22Rv1 (cell line): ENCODE results near the gene CSDE1.

Source experiments
- CTCF ChIP-seq: fragments of 450-650 bp; IDR thresholded peaks from 2 replicates; pipeline ENCODE4 v1.5.1; 2017; ENCODE audit warnings: mild to moderate bottlenecking
- ZFX ChIP-seq: fragments of 450-650 bp; IDR thresholded peaks from 2 replicates; pipeline ENCODE4 v1.6.1; 2017; ENCODE audit warnings: antibody characterized with exemption, borderline replicate concordance

GRCh38 chr1:114720492-114720891, 37.3 kb downstream of the CSDE1 start:
- TF ChIP-seq CTCF: no peak
- no peak for TF ChIP-seq ZFX
